GM12878 (cell line): Measurements from ENCODE around the gene MAML3. TPM values are rescaled to one million over a fixed set of nuclear protein-coding genes. Genes with fewer than 3 reads are reported as not detected.

Source experiments
- ATAC-seq: fragments of 200-7000 bp; cut with Tn5 transposase; 3 replicates; pipeline ENCODE4 v1.9.1; 2020; ENCODE audit warnings: mild to moderate bottlenecking, moderate library complexity
- BruUV-seq: library from RNA; stranded (reverse); fragments of 400-500 nt; replicated peaks from 2 replicates; lab custom pipeline; 2021; lab: Mats Ljungman, UMichigan
- CTCF ChIA-PET: fragments of 300-600 bp; sonication (Branson Sonifier 250); formaldehyde crosslinking; extraction: SDS; loops from one replicate; lab custom pipeline; 2021; ENCODE audit warnings: inconsistent platforms; lab: Yijun Ruan, JAX
- POLR2A ChIA-PET: fragments of 350-600 bp; formaldehyde crosslinking; extraction: SDS; loops from one replicate; lab custom pipeline; 2021; ENCODE audit warnings: inconsistent platforms; lab: Charles Lee
- RAD21 ChIA-PET: fragments of 300-600 bp; sonication (Branson Sonifier 250); formaldehyde crosslinking; loops from one replicate; lab custom pipeline; 2023; ENCODE audit warnings: antibody characterized with exemption; ENCODE audit not compliant: unreplicated experiment; lab: Charles Lee
- SMC1A ChIA-PET: fragments of 300-600 bp; sonication (Branson Sonifier 250); formaldehyde crosslinking; loops from one replicate; lab custom pipeline; 2023; ENCODE audit not compliant: unreplicated experiment, uncharacterized antibody; lab: Charles Lee
- DNase-seq: peaks from one replicate; pipeline ENCODE4 v3.0.0-alpha.2; 2011; ENCODE audit warnings: low read depth, low spot score
- FAIRE-seq: peaks from 3 replicates; lab custom pipeline; 2011; peaks lifted over from hg19 to GRCh38; lab: Jason Lieb, UNC
- H2AFZ ChIP-seq: 2 replicates; pipeline ENCODE4 v1.6.0; 2011; ENCODE audit warnings: low read depth, low read length, control low read depth; ENCODE audit not compliant: control insufficient read depth
- H3K27ac ChIP-seq: 2 replicates; pipeline ENCODE4 v1.5.1; 2011; ENCODE audit warnings: control low read depth; ENCODE audit not compliant: control insufficient read depth, insufficient read depth
- H3K27me3 ChIP-seq, 2 experiments: replicated peaks in 1 of 2; 2 replicates each; pipeline versions ENCODE4 v1.6.0 to v1.6.1; 2011; ENCODE audit warnings: low read length in 1 of 2; ENCODE audit not compliant: control insufficient read depth in 2 of 2, insufficient read depth in 2 of 2
- H3K36me3 ChIP-seq, 2 experiments: 2 replicates each; pipeline ENCODE4 v1.5.1; 2011; ENCODE audit warnings: low read length in 1 of 2; ENCODE audit not compliant: control insufficient read depth in 2 of 2, insufficient read depth in 2 of 2
- H3K4me1 ChIP-seq: 2 replicates; pipeline ENCODE4 v1.6.1; 2011; ENCODE audit warnings: mild to moderate bottlenecking, low read length, moderate library complexity, mixed read lengths; ENCODE audit not compliant: control insufficient read depth, insufficient read depth
- H3K4me2 ChIP-seq: 2 replicates; pipeline ENCODE4 v1.6.0; 2011; ENCODE audit warnings: control low read depth; ENCODE audit not compliant: control insufficient read depth, insufficient read depth
- H3K4me3 ChIP-seq: fragments of 200-600 bp; sonication (generic); 2 replicates; pipeline ENCODE4 v1.5.1; 2016
- H3K79me2 ChIP-seq: 2 replicates; pipeline ENCODE4 v1.6.0; 2011; ENCODE audit warnings: low read length; ENCODE audit not compliant: control insufficient read depth, insufficient read depth
- H3K9ac ChIP-seq: 2 replicates; pipeline ENCODE4 v1.8.0; 2011; ENCODE audit warnings: low read length, control low read depth, mixed read lengths; ENCODE audit not compliant: control insufficient read depth, insufficient read depth
- H3K9me3 ChIP-seq: replicated peaks from 3 replicates; pipeline ENCODE4 v1.5.1; 2011; ENCODE audit warnings: mild to moderate bottlenecking, low read length; ENCODE audit not compliant: control insufficient read depth, insufficient read depth
- H4K20me1 ChIP-seq: 2 replicates; pipeline ENCODE4 v1.6.0; 2011; ENCODE audit not compliant: control insufficient read depth, insufficient read depth
- ELK1 ChIP-seq: IDR thresholded peaks from 2 replicates; pipeline ENCODE4 v1.6.1; 2012; ENCODE audit warnings: low read depth, low read length, improper control_type of control experiment
- PRDM15 ChIP-seq: fragments of 450-650 bp; formaldehyde crosslinking; IDR thresholded peaks from 2 replicates; pipeline ENCODE4 v1.4.0; 2020; ENCODE audit warnings: mild to moderate bottlenecking, moderate library complexity
- ZBTB4 ChIP-seq: fragments of 450-650 bp; formaldehyde crosslinking; IDR thresholded peaks from 2 replicates; pipeline ENCODE4 v1.4.0; 2022; ENCODE audit warnings: mild to moderate bottlenecking, moderate library complexity
- WGBS: methylation state at CpG from one replicate; pipeline ENCODE4 v1.1.6; 2016; ENCODE audit warnings: low lambda C conversion rate; ENCODE audit not compliant: insufficient replicate concordance, insufficient coverage; ENCODE audit errors: missing lambda C conversion rate; 5-methylcytosine and 5-hydroxymethylcytosine counted together
- in situ Hi-C: fragments of 300-500 bp; cut with MboI; formaldehyde crosslinking; loops from 9 replicates; pipeline ENCODE4 v1.14.3; 2018; ENCODE audit warnings: mixed read lengths
- intact Hi-C: fragments of 100-400 bp; cut with micrococcal nuclease; formaldehyde crosslinking; loops from one replicate; pipeline ENCODE4 v1.14.2; 2022; ENCODE audit not compliant: unreplicated experiment
- polyA plus RNA-seq, 11 experiments: library from polyadenylated mRNA; depleted of rRNA in 4 of 11; unstranded in 6 of 11; stranded (reverse) in 5 of 11; fragments of >200 nt; fragmentation: Nextera tagmentation in 4 of 11; fragmentation: Illumina TruSeq in 1 of 11; extraction: Ambion mirVana in 4 of 11; extraction: Trizol in 1 of 11; gene quantifications; 1 replicate in 1 of 11; 2 replicates in 10 of 11; pipeline versions ENCODE4 v1.2.1 to v1.2.3, GENCODE V29; 2011 to 2016; ENCODE audit warnings: inconsistent platforms in 2 of 11, missing spikeins in 2 of 11, low read depth in 1 of 11
- total RNA-seq, 4 experiments: library from RNA; depleted of rRNA in 3 of 4; stranded (reverse); fragments of >200 nt in 3 of 4; fragmentation: Illumina TruSeq in 1 of 4; extraction: Trizol in 1 of 4; gene quantifications; 2 replicates each; pipeline versions ENCODE4 v1.2.1 to v1.2.3, GENCODE V29; 2013 to 2021

Gene MAML3
- total and polyA plus RNA-seq, 10 of the 15 experiments (the other 5 are each of a cell fraction or from before 2014, with no cell fraction given), result under 0.01 to 0.53 (median 0.06) TPM; not detected in 2

- TF ChIP-seq ZBTB4 (CRISPR knock-in tag) (no peak), ELK1 (no peak)
Measured at GRCh38 chr4:139813881-139814280, 340.1 kb downstream of the MAML3 start (continued).

GRCh38 chr4:139810710-139811109, 343.3 kb downstream of the MAML3 start:
- peaks cover 3% of the 10 kb centered on the region; the same call in 2 of the 3 replicates for H3K9me3 ChIP-seq
- ATAC-seq, result no peak
- no peak for TF ChIP-seq PRDM15 (CRISPR knock-in tag)
- no peaks in the 10 kb centered on the region for H4K20me1 ChIP-seq
- no peak overlapping the region for H3K9ac ChIP-seq
- peaks cover 0 to 2% of the 10 kb centered on the region in 2 experiments; a peak in 2 of 4 replicates for H3K27me3 ChIP-seq
- no peak for DNase-seq
- POLR2A ChIA-PET, result no interaction called here
- intact Hi-C loops, result no loop called here
- H3K27ac ChIP-seq, result no peak overlapping the region
- in situ Hi-C loops, result no loop called here
- no peaks in the 10 kb centered on the region for H3K4me1 ChIP-seq
- FAIRE-seq, result no peak
- no peak overlapping the region for H2AFZ ChIP-seq
- CTCF ChIA-PET, result no interaction called here
- BruUV-seq, result no TSS peak
- no peaks in the 10 kb centered on the region for H3K36me3 ChIP-seq
- no peaks in the 10 kb centered on the region for H3K79me2 ChIP-seq
- RAD21 ChIA-PET, result no interaction called here
- SMC1A ChIA-PET, result interaction anchor here (1.9 kb wide), 1 partner anchor 11 kb away, joined by 4 read pairs; no protein-coding TSS in a partner anchor
- no peak overlapping the region for H3K4me3 ChIP-seq
- H3K4me2 ChIP-seq, result no peak overlapping the region
- WGBS, result 67% methylated on average over 1 of the region's 1 CpG
